ENCODE results near the gene MAFB. TPM values are rescaled to one million over a fixed set of nuclear protein-coding genes. Genes with fewer than 3 reads are reported as not detected.
A peak's percentile ranks its signal among the peaks of the same experiment; 100 is the strongest.

MAFB gene
- total and polyA plus RNA-seq, 8 donors, result 3.7 to 48.0 (median 12.9) TPM

DNA sequence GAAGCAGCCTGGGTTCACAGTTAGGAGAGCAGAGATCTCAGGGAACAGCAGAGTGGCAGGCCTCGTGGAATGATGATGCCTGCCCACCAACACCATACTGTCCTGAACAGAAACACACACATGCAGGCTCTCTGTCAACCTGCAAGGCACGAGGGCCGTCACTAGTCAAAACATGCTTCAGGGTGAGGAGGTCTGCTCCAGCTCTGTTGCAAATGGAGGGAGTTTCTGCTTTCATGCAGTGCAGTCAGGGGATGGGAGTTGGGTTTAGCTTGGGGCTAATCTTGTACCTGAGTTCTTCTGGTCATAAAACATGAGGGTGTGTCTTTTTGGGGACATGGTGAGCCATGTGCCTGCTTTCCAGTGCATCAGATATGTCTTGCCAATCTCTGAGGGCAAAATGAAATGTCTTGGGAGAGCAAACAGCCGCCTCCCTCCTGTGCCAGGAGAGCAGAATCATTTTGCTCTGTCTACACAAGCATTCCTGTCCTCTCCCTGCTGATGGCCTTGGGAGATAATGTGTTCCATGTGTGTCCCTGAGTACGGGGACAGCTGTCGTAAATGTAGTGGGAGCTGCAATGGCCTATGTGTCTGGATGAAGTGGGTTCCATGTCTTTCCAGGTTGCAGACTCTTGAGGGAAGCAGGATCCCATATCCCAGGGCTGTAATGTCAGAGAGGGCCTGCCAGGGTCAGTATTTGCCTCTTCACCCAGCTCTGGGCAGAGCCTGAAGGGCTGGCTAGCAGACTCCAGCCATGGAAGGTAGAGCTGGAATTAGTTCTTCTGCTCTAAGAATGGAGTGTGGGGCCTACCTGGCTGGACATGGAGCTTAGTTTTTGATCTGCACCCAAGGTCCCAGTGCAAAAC, 40.6 kb downstream of the MAFB start:
- no peaks in the 10 kb centered on the region for H3K36me3 ChIP-seq
- no peaks in the 10 kb centered on the region for H3K4me1 ChIP-seq
- H3K27ac ChIP-seq, result no peak overlapping the region
- 52 to 54% methylated on average over 6 of the region's 6 CpGs for WGBS, 2 donors
- DNase-seq (peak in 2 of 6 donors; percentile 5 to 21), FAIRE-seq (no peak), ATAC-seq (peak; percentile 27 to 92 (median 78))
- no peaks in the 10 kb centered on the region for H3K27me3 ChIP-seq
- H3K4me3 ChIP-seq, result no peak overlapping the region
- no peaks in the 10 kb centered on the region for H3K9me3 ChIP-seq
- intact Hi-C loops (cut with DNase I), result no loop called here
- TF ChIP-seq, protein P1, sequence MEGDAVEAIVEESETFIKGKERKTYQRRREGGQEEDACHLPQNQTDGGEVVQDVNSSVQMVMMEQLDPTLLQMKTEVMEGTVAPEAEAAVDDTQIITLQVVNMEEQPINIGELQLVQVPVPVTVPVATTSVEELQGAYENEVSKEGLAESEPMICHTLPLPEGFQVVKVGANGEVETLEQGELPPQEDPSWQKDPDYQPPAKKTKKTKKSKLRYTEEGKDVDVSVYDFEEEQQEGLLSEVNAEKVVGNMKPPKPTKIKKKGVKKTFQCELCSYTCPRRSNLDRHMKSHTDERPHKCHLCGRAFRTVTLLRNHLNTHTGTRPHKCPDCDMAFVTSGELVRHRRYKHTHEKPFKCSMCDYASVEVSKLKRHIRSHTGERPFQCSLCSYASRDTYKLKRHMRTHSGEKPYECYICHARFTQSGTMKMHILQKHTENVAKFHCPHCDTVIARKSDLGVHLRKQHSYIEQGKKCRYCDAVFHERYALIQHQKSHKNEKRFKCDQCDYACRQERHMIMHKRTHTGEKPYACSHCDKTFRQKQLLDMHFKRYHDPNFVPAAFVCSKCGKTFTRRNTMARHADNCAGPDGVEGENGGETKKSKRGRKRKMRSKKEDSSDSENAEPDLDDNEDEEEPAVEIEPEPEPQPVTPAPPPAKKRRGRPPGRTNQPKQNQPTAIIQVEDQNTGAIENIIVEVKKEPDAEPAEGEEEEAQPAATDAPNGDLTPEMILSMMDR (IDR thresholded peaks at IDR 0.05), result no peak

- H3K27ac ChIP-seq, result no peak overlapping the region
- H3K4me1 ChIP-seq, result no peaks in the 10 kb centered on the region
- FAIRE-seq (no peak), DNase-seq (no peak), ATAC-seq (no peak)
- WGBS, 2 donors, result 72 to 87% methylated on average over 6 of the region's 6 CpGs
- no peak overlapping the region for H3K4me3 ChIP-seq
- no peaks in the 10 kb centered on the region for H3K36me3 ChIP-seq
- TF ChIP-seq, protein P1 (IDR thresholded peaks at IDR 0.05), result no peak
- H3K9me3 ChIP-seq, result no peaks in the 10 kb centered on the region
- intact Hi-C loops (cut with DNase I), result no loop called here
- no peaks in the 10 kb centered on the region for H3K27me3 ChIP-seq
Measured at GRCh38 chr20:40646813-40647212, 42.2 kb downstream of the MAFB start.

- TF ChIP-seq, protein P1 (IDR thresholded peaks at IDR 0.05), result no peak
- no peaks in the 10 kb centered on the region for H3K27me3 ChIP-seq
- no peaks in the 10 kb centered on the region for H3K9me3 ChIP-seq
- 35 to 43% methylated on average over 8 of the region's 8 CpGs for WGBS, 2 donors
- no peak overlapping the region for H3K27ac ChIP-seq
- DNase-seq, result no peak
- intact Hi-C loops (cut with DNase I), result no loop called here
- H3K36me3 ChIP-seq, result no peaks in the 10 kb centered on the region
- no peak overlapping the region for H3K4me3 ChIP-seq
- no peak for ATAC-seq
- no peak for FAIRE-seq
- no peaks in the 10 kb centered on the region for H3K4me1 ChIP-seq
Measured at GRCh38 chr20:40646361-40646760, 42.7 kb downstream of the MAFB start.

DNA sequence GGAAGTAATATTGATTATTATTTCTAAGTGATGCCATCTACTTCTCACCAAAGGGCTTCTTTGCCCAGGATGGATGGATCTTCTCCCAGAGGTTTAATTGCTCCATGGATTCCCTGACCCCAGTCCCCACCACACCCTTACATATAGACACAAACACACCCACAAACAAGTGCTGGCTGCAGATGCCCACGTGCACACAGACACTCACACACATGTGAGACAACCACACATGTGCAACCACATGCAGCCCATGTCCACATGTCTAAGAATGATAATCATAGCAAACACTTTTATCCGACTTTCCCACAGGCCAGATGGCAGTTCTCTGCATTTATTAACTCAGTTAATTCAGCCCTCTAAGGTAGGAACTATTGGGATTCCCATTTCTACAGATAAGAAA, 44.2 kb downstream of the MAFB start:
- no peak overlapping the region for H3K27ac ChIP-seq
- DNase-seq (no peak), FAIRE-seq (no peak), ATAC-seq (no peak)
- H3K4me3 ChIP-seq, result no peak overlapping the region
- intact Hi-C loops (cut with DNase I), result no loop called here
- no peaks in the 10 kb centered on the region for H3K36me3 ChIP-seq
- TF ChIP-seq, protein P1 (IDR thresholded peaks at IDR 0.05), result no peak
- no peaks in the 10 kb centered on the region for H3K4me1 ChIP-seq
- WGBS, 2 donors, result 57 to 58% methylated on average over 2 of the region's 2 CpGs
- H3K27me3 ChIP-seq, result no peaks in the 10 kb centered on the region
- no peaks in the 10 kb centered on the region for H3K9me3 ChIP-seq

DNA sequence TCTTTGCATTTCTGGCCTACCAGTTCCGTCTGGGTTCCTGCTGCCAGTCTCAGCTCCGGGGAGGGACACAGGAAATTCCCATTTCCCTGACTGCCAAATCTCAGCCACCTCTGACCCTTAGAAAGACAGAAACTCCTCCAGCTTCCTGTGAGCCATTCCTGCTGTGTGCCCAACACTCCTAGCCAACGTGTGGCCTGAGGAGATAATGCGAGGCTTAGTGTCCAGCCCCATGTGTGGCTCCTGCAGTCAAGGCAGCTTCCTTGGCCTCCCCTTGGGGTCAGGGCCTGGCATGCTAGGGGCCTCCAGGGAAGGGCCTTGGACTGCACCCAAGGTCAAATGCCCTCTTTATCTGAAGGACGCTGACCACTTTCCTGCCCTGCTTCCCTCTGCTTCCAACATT, 45.1 kb downstream of the MAFB start:
- 35 to 46% methylated on average over 5 of the region's 5 CpGs for WGBS, 2 donors
- ATAC-seq, result no peak

More for the DNA sequence above, 45.1 kb downstream of the MAFB start:
- Histone ChIP-seq H3K9me3 (no peaks in the 10 kb centered on the region), H3K36me3 (no peaks in the 10 kb centered on the region), H3K4me3 (no peak overlapping the region), H3K27ac (no peak overlapping the region), H3K4me1 (no peaks in the 10 kb centered on the region), H3K27me3 (no peaks in the 10 kb centered on the region)
- intact Hi-C loops (cut with DNase I), result no loop called here
- DNase-seq (no peak), FAIRE-seq (no peak)
- TF ChIP-seq, protein P1 (IDR thresholded peaks at IDR 0.05), result no peak

Data from pancreas (tissue), 10 donors.